K562 treated with DMSO at 1 percent for 4 hours (cell line): ENCODE measurements around the gene PIGA. TPM values are rescaled to one million over a fixed set of nuclear protein-coding genes. Genes with fewer than 3 reads are reported as not detected.

Experiments used
- total RNA-seq: library from RNA; unstranded; fragments of 300-600 nt; gene quantifications from 2 replicates; pipeline ENCODE4 v1.2.3, GENCODE V29; 2022; ENCODE audit not compliant: insufficient read depth

Gene PIGA
- total RNA-seq, result 9.4 and 9.9 TPM in 2 replicates

GRCh38 chrX:15335135-15336022, at the start of gene PIGA:
TSS of gene PIGA (minus strand) at chrX:15335523. CDS start at chrX:15331930, 3,593 bp downstream.

GRCh38 chrX:15384304-15384703, 49.0 kb upstream of the PIGA start, which contains the start of gene VEGFD:
TSS of gene VEGFD (minus strand) at chrX:15384413. CDS start at chrX:15383946, 467 bp downstream.

GRCh38 chrX:15315509-15315908, 19.8 kb downstream of the PIGA start, which contains the start of gene ASB11:
TSS of gene ASB11 (minus strand) at chrX:15315640. CDS start at chrX:15315605, 35 bp downstream.

GRCh38 chrX:15269618-15270521, 65.5 kb downstream of the PIGA start, which contains the start of gene ASB9:
TSS of gene ASB9 (minus strand) at chrX:15270083. CDS start at chrX:15269874, 209 bp downstream.

Other genes with a start within 250 kb of the PIGA start
- not detected in 2 replicates for gene ASB9, start 65.4 kb downstream of the PIGA start, total RNA-seq
- gene ASB11, start 19.9 kb downstream of the PIGA start, total RNA-seq, result not detected in 2 replicates
- not detected in 2 replicates for gene VEGFD, start 48.9 kb upstream of the PIGA start, total RNA-seq
- gene PIR, start 157.8 kb upstream of the PIGA start, total RNA-seq, result 6.5 and 6.9 TPM in 2 replicates
- gene BMX, start 165.3 kb upstream of the PIGA start, total RNA-seq, result 0.49 TPM in 1 of 2 replicates, not detected in the other